GM23338 (cell line): Measurements from ENCODE around the gene PTPRH.

Source experiments
- CREB1 ChIP-seq: fragments of 250-450 bp; sonication (Bioruptor Pico); IDR thresholded peaks from 2 replicates; pipeline ENCODE4 v1.5.0; 2020; ENCODE audit warnings: low read depth, mild to moderate bottlenecking, moderate library complexity
- ETS1 ChIP-seq: IDR thresholded peaks from 2 replicates; pipeline ENCODE4 v1.6.1; 2016; ENCODE audit warnings: antibody characterized with exemption
- EZH2 ChIP-seq: fragments of 200-600 bp; sonication (generic); IDR thresholded peaks from one replicate; pipeline ENCODE4 v1.8.0; 2017; ENCODE audit warnings: antibody characterized with exemption, mild to moderate bottlenecking, low read depth; ENCODE audit not compliant: unreplicated experiment
- EZH2phosphoT487 ChIP-seq: fragments of 200-600 bp; sonication (generic); IDR thresholded peaks from one replicate; pipeline ENCODE4 v1.8.1; 2018; ENCODE audit warnings: antibody characterized with exemption; ENCODE audit not compliant: unreplicated experiment
- JUNB ChIP-seq: IDR thresholded peaks from one replicate; pipeline ENCODE4 v1.6.1; 2016; ENCODE audit warnings: antibody characterized with exemption; ENCODE audit not compliant: unreplicated experiment
- NANOG ChIP-seq: IDR thresholded peaks from 2 replicates; pipeline ENCODE4 v1.6.1; 2016; ENCODE audit warnings: antibody characterized with exemption, borderline replicate concordance
- POLR2AphosphoS5 ChIP-seq: IDR thresholded peaks from 2 replicates; pipeline ENCODE4 v1.6.1; 2016; ENCODE audit warnings: antibody characterized with exemption, low read depth
- STAT1 ChIP-seq: IDR thresholded peaks from one replicate; pipeline ENCODE4 v1.6.1; 2016; ENCODE audit warnings: antibody characterized with exemption; ENCODE audit not compliant: unreplicated experiment
- ZNF114 ChIP-seq: fragments of 250-450 bp; sonication (Bioruptor Pico); IDR thresholded peaks from 2 replicates; pipeline ENCODE4 v1.5.0; 2020; ENCODE audit warnings: mild to moderate bottlenecking, moderate library complexity
- ZNF331 ChIP-seq: fragments of 250-450 bp; sonication (Bioruptor Pico); IDR thresholded peaks from 2 replicates; pipeline ENCODE4 v1.5.0; 2020; ENCODE audit warnings: low read depth, mild to moderate bottlenecking, moderate library complexity
- TF ChIP-seq, protein P1 (sequence below): IDR thresholded peaks from one replicate; pipeline ENCODE4 v1.6.1; 2018; ENCODE audit warnings: antibody characterized with exemption; ENCODE audit not compliant: unreplicated experiment
- TF ChIP-seq, protein P2 (sequence below), 2 experiments: fragments of 200-600 bp in 1 of 2; sonication (generic) in 1 of 2; conservative IDR thresholded peaks; 2 replicates each; pipeline versions ENCODE4 v1.5.1 to v1.6.1; 2016 to 2017; ENCODE audit warnings: antibody characterized with exemption in 2 of 2, low read depth in 2 of 2, mild to moderate bottlenecking in 2 of 2, moderate library complexity in 1 of 2

DNA sequence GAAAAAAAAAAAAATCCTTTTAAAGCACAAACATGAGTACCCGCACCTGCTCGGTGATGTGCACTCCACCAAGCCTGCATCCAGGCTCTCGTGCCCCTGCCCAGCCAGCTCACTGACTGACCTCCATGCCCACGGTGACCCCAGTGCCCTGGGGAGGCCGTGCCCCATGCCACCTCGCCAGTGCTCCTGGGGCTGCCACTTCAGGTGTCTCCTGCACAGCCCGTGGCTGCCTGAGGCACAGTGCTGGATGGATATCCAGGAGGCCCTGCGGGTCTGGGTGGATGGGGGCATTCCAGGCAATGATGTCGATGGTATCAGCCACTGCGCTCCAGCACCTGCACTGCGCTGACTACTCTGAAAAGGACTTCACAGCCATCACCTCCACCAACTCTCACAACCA is 40.5 kb upstream of the PTPRH start:
- TF ChIP-seq POLR2AphosphoS5, result no peak
- TF ChIP-seq, protein P1, sequence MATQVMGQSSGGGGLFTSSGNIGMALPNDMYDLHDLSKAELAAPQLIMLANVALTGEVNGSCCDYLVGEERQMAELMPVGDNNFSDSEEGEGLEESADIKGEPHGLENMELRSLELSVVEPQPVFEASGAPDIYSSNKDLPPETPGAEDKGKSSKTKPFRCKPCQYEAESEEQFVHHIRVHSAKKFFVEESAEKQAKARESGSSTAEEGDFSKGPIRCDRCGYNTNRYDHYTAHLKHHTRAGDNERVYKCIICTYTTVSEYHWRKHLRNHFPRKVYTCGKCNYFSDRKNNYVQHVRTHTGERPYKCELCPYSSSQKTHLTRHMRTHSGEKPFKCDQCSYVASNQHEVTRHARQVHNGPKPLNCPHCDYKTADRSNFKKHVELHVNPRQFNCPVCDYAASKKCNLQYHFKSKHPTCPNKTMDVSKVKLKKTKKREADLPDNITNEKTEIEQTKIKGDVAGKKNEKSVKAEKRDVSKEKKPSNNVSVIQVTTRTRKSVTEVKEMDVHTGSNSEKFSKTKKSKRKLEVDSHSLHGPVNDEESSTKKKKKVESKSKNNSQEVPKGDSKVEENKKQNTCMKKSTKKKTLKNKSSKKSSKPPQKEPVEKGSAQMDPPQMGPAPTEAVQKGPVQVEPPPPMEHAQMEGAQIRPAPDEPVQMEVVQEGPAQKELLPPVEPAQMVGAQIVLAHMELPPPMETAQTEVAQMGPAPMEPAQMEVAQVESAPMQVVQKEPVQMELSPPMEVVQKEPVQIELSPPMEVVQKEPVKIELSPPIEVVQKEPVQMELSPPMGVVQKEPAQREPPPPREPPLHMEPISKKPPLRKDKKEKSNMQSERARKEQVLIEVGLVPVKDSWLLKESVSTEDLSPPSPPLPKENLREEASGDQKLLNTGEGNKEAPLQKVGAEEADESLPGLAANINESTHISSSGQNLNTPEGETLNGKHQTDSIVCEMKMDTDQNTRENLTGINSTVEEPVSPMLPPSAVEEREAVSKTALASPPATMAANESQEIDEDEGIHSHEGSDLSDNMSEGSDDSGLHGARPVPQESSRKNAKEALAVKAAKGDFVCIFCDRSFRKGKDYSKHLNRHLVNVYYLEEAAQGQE, result no peak
- no peak for TF ChIP-seq EZH2
- TF ChIP-seq, protein P2, sequence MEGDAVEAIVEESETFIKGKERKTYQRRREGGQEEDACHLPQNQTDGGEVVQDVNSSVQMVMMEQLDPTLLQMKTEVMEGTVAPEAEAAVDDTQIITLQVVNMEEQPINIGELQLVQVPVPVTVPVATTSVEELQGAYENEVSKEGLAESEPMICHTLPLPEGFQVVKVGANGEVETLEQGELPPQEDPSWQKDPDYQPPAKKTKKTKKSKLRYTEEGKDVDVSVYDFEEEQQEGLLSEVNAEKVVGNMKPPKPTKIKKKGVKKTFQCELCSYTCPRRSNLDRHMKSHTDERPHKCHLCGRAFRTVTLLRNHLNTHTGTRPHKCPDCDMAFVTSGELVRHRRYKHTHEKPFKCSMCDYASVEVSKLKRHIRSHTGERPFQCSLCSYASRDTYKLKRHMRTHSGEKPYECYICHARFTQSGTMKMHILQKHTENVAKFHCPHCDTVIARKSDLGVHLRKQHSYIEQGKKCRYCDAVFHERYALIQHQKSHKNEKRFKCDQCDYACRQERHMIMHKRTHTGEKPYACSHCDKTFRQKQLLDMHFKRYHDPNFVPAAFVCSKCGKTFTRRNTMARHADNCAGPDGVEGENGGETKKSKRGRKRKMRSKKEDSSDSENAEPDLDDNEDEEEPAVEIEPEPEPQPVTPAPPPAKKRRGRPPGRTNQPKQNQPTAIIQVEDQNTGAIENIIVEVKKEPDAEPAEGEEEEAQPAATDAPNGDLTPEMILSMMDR (conservative IDR thresholded peaks at IDR 0.05; ENCODE audit: low read depth in 2 of 2), result no peak
- no peak for TF ChIP-seq EZH2phosphoT487
- TF ChIP-seq JUNB, result no peak
- no peak for TF ChIP-seq CREB1 (CRISPR knock-in tag)
- no peak for TF ChIP-seq STAT1
- no peak for TF ChIP-seq ZNF114 (CRISPR knock-in tag)
- no peak for TF ChIP-seq ZNF331 (CRISPR knock-in tag)
- TF ChIP-seq ETS1, result no peak
- no peak for TF ChIP-seq NANOG
